ENCODE measurements around the gene H3-3A. TPM values are rescaled to one million over a fixed set of nuclear protein-coding genes. Genes with fewer than 3 reads are reported as not detected.

H3-3A gene
- total and polyA plus RNA-seq, 10 of the 15 experiments (the other 5 are each of a cell fraction or from before 2014, with no cell fraction given) = 215 to 486 (median 393) TPM

GRCh38 chr1:226063977-226064815 is 1.7 kb downstream of the H3-3A start (continued):
- TF ChIP-seq PRDM15 (CRISPR knock-in tag; IDR thresholded peaks at IDR 0.05) (no peak), BCL11A (IDR thresholded peaks at IDR 0.05; ENCODE audit: low read depth, low read length) (no peak), MXI1 (IDR thresholded peaks at IDR 0.05; ENCODE audit: low read depth, low read length) (no peak), PAX8 (IDR thresholded peaks at IDR 0.05) (no peak), ZNF592 (IDR thresholded peaks at IDR 0.05) (no peak), ZBTB4 (CRISPR knock-in tag; IDR thresholded peaks at IDR 0.05) (no peak), TCF3 (IDR thresholded peaks at IDR 0.05; ENCODE audit: borderline replicate concordance, insufficient read depth, low read depth, low read length) (no peak), SREBF2 (IDR thresholded peaks at IDR 0.05; ENCODE audit: low read length) (no peak), SKIL (IDR thresholded peaks at IDR 0.05; ENCODE audit: low read depth, poor library complexity, severe bottlenecking) (no peak), CREM (IDR thresholded peaks at IDR 0.05; ENCODE audit: low read depth) (no peak), HDAC2 (IDR thresholded peaks at IDR 0.05) (no peak), BCLAF1 (IDR thresholded peaks at IDR 0.05) (no peak)

Measured in GM12878 (cell line).